Stimulated activated CD4-positive, alpha-beta T cell treated with anti-CD3 and anti-CD28 coated beads, Interleukin-4, amount 100 ng/mL, for 48 hours (primary cell): ENCODE results near the gene SLC38A9.
"Not testable (repeated sequence)": the region's sequence is repeated elsewhere in the genome, so short reads cannot be mapped to it uniquely, and the experiment has no call there.

ENCODE experiments used
- DNase-seq, 2 donors: peaks; one replicate each; pipeline ENCODE4 v3.0.0-alpha.2; 2020; ENCODE audit warnings: low read depth in 2 of 2

Gene SLC38A9

GRCh38 chr5:55610542-55610941, 101.6 kb downstream of the SLC38A9 start:
- DNase-seq: no peak

GRCh38 chr5:55609413-55609812, 102.7 kb downstream of the SLC38A9 start:
- DNase-seq: no peak

- DNase-seq: no peak
These were observed 103.4 kb downstream of the SLC38A9 start for GRCh38 chr5:55608595-55609349.

- not testable (repeated sequence) for DNase-seq
These were observed 104.8 kb downstream of the SLC38A9 start for GRCh38 chr5:55607309-55607708.

GRCh38 chr5:55604611-55605067, 107.5 kb downstream of the SLC38A9 start:
- no peak for DNase-seq

GRCh38 chr5:55603922-55604321, 108.2 kb downstream of the SLC38A9 start:
- no peak for DNase-seq

- no peak for DNase-seq
These were observed 110.5 kb downstream of the SLC38A9 start for GRCh38 chr5:55601628-55602027.

- DNase-seq: no peak
These were observed 110.9 kb downstream of the SLC38A9 start for GRCh38 chr5:55601204-55601618.

GRCh38 chr5:55600497-55601203, 111.5 kb downstream of the SLC38A9 start:
- no peak for DNase-seq

- DNase-seq: no peak
These were observed 112.0 kb downstream of the SLC38A9 start for GRCh38 chr5:55600086-55600485.

GRCh38 chr5:55599148-55600050, 112.7 kb downstream of the SLC38A9 start:
- no peak for DNase-seq

- no peak for DNase-seq
These were observed 114.8 kb downstream of the SLC38A9 start for GRCh38 chr5:55597014-55597981.

- DNase-seq: no peak
These were observed 117.5 kb downstream of the SLC38A9 start for GRCh38 chr5:55594671-55595070.

- DNase-seq: no peak
These were observed 119.0 kb downstream of the SLC38A9 start for GRCh38 chr5:55593115-55593472.

- no peak for DNase-seq
These were observed 119.6 kb downstream of the SLC38A9 start for GRCh38 chr5:55592388-55593114.

- no peak for DNase-seq
These were observed 120.4 kb downstream of the SLC38A9 start for GRCh38 chr5:55591686-55592085.

GRCh38 chr5:55585206-55585610, 126.9 kb downstream of the SLC38A9 start:
- no peak for DNase-seq

GRCh38 chr5:55584398-55585205, 127.5 kb downstream of the SLC38A9 start:
- no peak for DNase-seq

GRCh38 chr5:55583578-55583977, 128.5 kb downstream of the SLC38A9 start:
- DNase-seq: no peak
